Psoas muscle (tissue), 8 donors: ENCODE results near the gene RP9. TPM values are rescaled to one million over a fixed set of nuclear protein-coding genes. Genes with fewer than 3 reads are reported as not detected.

Source experiments
- ATAC-seq, 4 donors: fragments of 200-7000 bp; cut with Tn5 transposase; one replicate each; pipeline ENCODE4 v1.9.1; 2020; ENCODE audit warnings: moderate library complexity in 3 of 4, mild to moderate bottlenecking in 2 of 4
- DNase-seq, 2 donors: peaks; one replicate each; pipeline ENCODE4 v3.0.0-alpha.2; 2020
- H3K27ac ChIP-seq: fragments of 200-600 bp; one replicate; pipeline ENCODE4 v1.8.0; 2022
- H3K27me3 ChIP-seq, 3 donors: fragments of 200-600 bp in 1 of 3; one replicate each; pipeline versions ENCODE4 v1.6.1 to v1.8.0; 2013 to 2022; ENCODE audit warnings: low read length in 2 of 3, mild to moderate bottlenecking in 2 of 3, moderate library complexity in 1 of 3; ENCODE audit not compliant: insufficient read depth in 3 of 3
- H3K36me3 ChIP-seq, 2 donors: fragments of 200-600 bp in 1 of 2; one replicate each; pipeline versions ENCODE4 v1.6.1 to v1.8.0; 2013 to 2022; ENCODE audit warnings: low read depth in 1 of 2, mild to moderate bottlenecking in 1 of 2, moderate library complexity in 1 of 2; ENCODE audit not compliant: insufficient read depth in 1 of 2
- H3K4me1 ChIP-seq: fragments of 200-600 bp; one replicate; pipeline ENCODE4 v1.8.0; 2022
- H3K4me3 ChIP-seq: fragments of 200-600 bp; one replicate; pipeline ENCODE4 v1.8.0; 2022; ENCODE audit warnings: mild to moderate bottlenecking
- H3K9me3 ChIP-seq: fragments of 200-600 bp; one replicate; pipeline ENCODE4 v1.8.0; 2022
- CTCF ChIP-seq: fragments of 200-600 bp; IDR thresholded peaks from one replicate; pipeline ENCODE4 v1.8.0; 2022; ENCODE audit warnings: antibody characterized with exemption
- WGBS, 3 donors: extraction: QIAGEN DNeasy Blood & Tissue Kit; methylation state at CpG; one replicate each; pipeline versions ENCODE4 v1.1.6 to v1.1.7; 2013; 5-methylcytosine and 5-hydroxymethylcytosine counted together
- intact Hi-C, 2 donors: fragments of 100-400 bp; cut with DNase I; formaldehyde crosslinking; loops; one replicate each; pipeline versions ENCODE4 v1.11.0 to v1.14.2; 2022
- long read RNA-seq, 2 donors: library from polyadenylated mRNA; unstranded; transcript quantifications; one replicate each; pipeline ENCODE4 v2.0.0, GENCODE V29; 2021
- polyA plus RNA-seq, 3 donors: library from polyadenylated mRNA; stranded (reverse); fragments of 200-250 nt; gene quantifications; one replicate each; pipeline ENCODE4 v1.2.3, GENCODE V29; 2013
- total RNA-seq, 4 donors: library from RNA; stranded (reverse); fragmentation: NEBNext Ultra II Directional in 2 of 4; extraction: Animal tissue kit (Norgen Biotek cat#: 25700) in 2 of 4; gene quantifications; one replicate each; pipeline versions ENCODE4 v1.2.1 to v1.2.4, GENCODE V29; 2021 to 2023
- donor health status: healthy with polysubstance abuse.
- donor health status: DM: no; HTN: no; CAD: no; lungs with moderate emphysema.
- donor health status: Bipolar disorder and iron deficiency.
- donor health status: healthy.
- donor health status: DM: yes; HTN: yes; CAD: no.
- donor health status: DM: no; HTN: no; CAD: no.
- donor health status: DM: no; HTN: no; CAD: no.
- donor health status: DM: yes; HTN: yes; CAD: no.

Gene RP9, protein sequence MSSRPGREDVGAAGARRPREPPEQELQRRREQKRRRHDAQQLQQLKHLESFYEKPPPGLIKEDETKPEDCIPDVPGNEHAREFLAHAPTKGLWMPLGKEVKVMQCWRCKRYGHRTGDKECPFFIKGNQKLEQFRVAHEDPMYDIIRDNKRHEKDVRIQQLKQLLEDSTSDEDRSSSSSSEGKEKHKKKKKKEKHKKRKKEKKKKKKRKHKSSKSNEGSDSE
- total RNA-seq (10 to 100 TPM; 15.4 to 27.6 (median 16.8) TPM), polyA plus RNA-seq (10 to 100 TPM; 23.1 to 27.0 (median 25.0) TPM)
- long read RNA-seq, donor 1, transcript RP9-201 (6 exons, 1,121 nt) = major isoform, 9 of 12 reads
- long read RNA-seq, donor 1, partial matches to known transcripts = 0 of 12 reads
- long read RNA-seq, donor 1, other reads (novel, unspliced or antisense) = 3 of 12 reads
- long read RNA-seq, donor 2, transcript RP9-201 (6 exons, 1,121 nt) = major isoform, 73 of 85 reads
- long read RNA-seq, donor 2, partial matches to known transcripts = 8 of 85 reads
- long read RNA-seq, donor 2, other reads (novel, unspliced or antisense) = 4 of 85 reads

GRCh38 chr7:33109005-33109757, at the start of gene RP9:
Gene RP9, minus strand, starts transcription at chr7:33109404. Its CDS starts 32 bp downstream, at chr7:33109372.
- TF ChIP-seq CTCF = peak; percentile 73
- Histone ChIP-seq H3K27me3 (no peaks in the 10 kb centered on the region), H3K27ac (peak within 1 kb of the TSS; percentile 80), H3K4me1 (peaks cover 37% of the 10 kb centered on the region), H3K9me3 (no peaks in the 10 kb centered on the region), H3K36me3 (no peaks in the 10 kb centered on the region), H3K4me3 (peak within 1 kb of the TSS; percentile 96)
- WGBS, 3 donors = 0 to 1% (median 0%) methylated on average over 38 to 100 of the region's 100 CpGs
- peak; percentile 90 to 95 (median 92) for ATAC-seq
- peak; percentile 73 to 84 for DNase-seq
- intact Hi-C loops = loop anchor here (5.0 to 10.0 kb wide), 5 partner anchors 42 to 334 kb away; partner anchors contain the start of gene NT5C3A (in 1 of the 2)

- peaks cover 0 to 6% of the 10 kb centered on the region in 2 donors for H3K36me3 ChIP-seq
- intact Hi-C loops = no loop called here
- ATAC-seq (no peak), DNase-seq (no peak)
- no peak for TF ChIP-seq CTCF
- peaks cover 7% of the 10 kb centered on the region for H3K4me1 ChIP-seq
- no peak overlapping the region for H3K27ac ChIP-seq
- WGBS, 3 donors = 48 to 62% (median 50%) methylated on average over 2 of the region's 2 CpGs
- H3K9me3 ChIP-seq = no peaks in the 10 kb centered on the region
- no peaks in the 10 kb centered on the region for H3K27me3 ChIP-seq
- H3K4me3 ChIP-seq = no peak overlapping the region
Observed at GRCh38 chr7:33157781-33158180, 48.6 kb upstream of the RP9 start.

DNA sequence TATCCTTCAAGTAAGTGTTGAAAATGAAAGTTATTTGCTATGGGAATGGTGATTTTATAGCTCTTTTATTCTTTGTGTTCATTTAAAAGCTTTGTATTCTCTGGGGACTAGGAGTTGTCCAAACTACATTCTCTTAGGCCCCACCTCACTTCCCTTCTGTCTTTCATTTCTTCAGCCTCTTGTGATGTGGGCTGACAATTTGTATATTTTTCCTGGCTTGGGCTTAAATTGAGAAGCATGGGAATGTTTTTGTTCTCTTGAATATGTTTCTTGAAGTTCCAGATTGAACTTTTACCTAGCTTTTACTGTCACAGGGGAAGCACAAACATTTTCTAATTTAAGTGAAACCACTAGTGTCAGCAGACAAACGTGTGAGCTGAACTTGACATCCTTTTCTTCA, 48.1 kb upstream of the RP9 start:
- Histone ChIP-seq H3K27ac (no peak overlapping the region), H3K9me3 (no peaks in the 10 kb centered on the region)

GRCh38 chr7:33156441-33156840, 47.2 kb upstream of the RP9 start:
- DNase-seq (no peak), ATAC-seq (no peak)
- Histone ChIP-seq H3K36me3 (peaks cover 0 to 6% of the 10 kb centered on the region in 2 donors), H3K27me3 (no peaks in the 10 kb centered on the region), H3K9me3 (no peaks in the 10 kb centered on the region), H3K4me3 (no peak overlapping the region), H3K27ac (no peak overlapping the region), H3K4me1 (peaks cover 7% of the 10 kb centered on the region)
- no peak for TF ChIP-seq CTCF
- 93 to 100% (median 96%) methylated on average over 2 of the region's 2 CpGs for WGBS, 3 donors
- intact Hi-C loops = no loop called here

More for the DNA sequence above, 48.1 kb upstream of the RP9 start:
- peaks cover 7% of the 10 kb centered on the region for H3K4me1 ChIP-seq
- H3K4me3 ChIP-seq = no peak overlapping the region
- TF ChIP-seq CTCF = no peak
- WGBS, 3 donors = 10 to 17% (median 14%) methylated on average over 1 of the region's 1 CpG
- DNase-seq (no peak), ATAC-seq (no peak)
- peaks cover 0 to 6% of the 10 kb centered on the region in 2 donors for H3K36me3 ChIP-seq
- intact Hi-C loops = no loop called here
- H3K27me3 ChIP-seq = no peaks in the 10 kb centered on the region
